NOMO-1 (cell line): ENCODE data around the gene CARNS1.
"Not testable (repeated sequence)": the region's sequence is repeated elsewhere in the genome, so short reads cannot be mapped to it uniquely, and the experiment has no call there.

Experiments
- DNase-seq, 2 experiments: peaks; one replicate each; lab custom pipeline; 2025; ENCODE audit not compliant: unreplicated experiment in 2 of 2; lab: John Stamatoyannopoulos, UW

CARNS1 gene

GRCh38 chr11:67395555-67396258 is 19.8 kb upstream of the CARNS1 start:
- no peak for DNase-seq

GRCh38 chr11:67396259-67396581 is 19.3 kb upstream of the CARNS1 start:
- no peak for DNase-seq

GRCh38 chr11:67396587-67397389 is 18.7 kb upstream of the CARNS1 start:
- no peak for DNase-seq

GRCh38 chr11:67397536-67397935 is 17.9 kb upstream of the CARNS1 start:
- no peak for DNase-seq

GRCh38 chr11:67397986-67398660 is 17.4 kb upstream of the CARNS1 start:
- DNase-seq, result no peak

- DNase-seq, result no peak
These were observed 16.6 kb upstream of the CARNS1 start for GRCh38 chr11:67398661-67399563.

GRCh38 chr11:67400251-67400941 is 15.1 kb upstream of the CARNS1 start:
- peak in 1 of 2 experiments; percentile 32 for DNase-seq

- DNase-seq, result no peak
These were observed 14.5 kb upstream of the CARNS1 start for GRCh38 chr11:67400942-67401494.

GRCh38 chr11:67401495-67402191 is 13.8 kb upstream of the CARNS1 start, which contains the start of gene PPP1CA:
TSS of gene PPP1CA (minus strand) at chr11:67401858. CDS start at chr11:67401782, 76 bp downstream.
- peak; percentile 89 to 92 for DNase-seq

- DNase-seq, result peak; percentile 27 to 42
These were observed 13.2 kb upstream of the CARNS1 start for GRCh38 chr11:67402192-67402839.

- not testable (repeated sequence) for DNase-seq
These were observed 12.4 kb upstream of the CARNS1 start for GRCh38 chr11:67403085-67403484.

- DNase-seq, result no peak
These were observed 10.8 kb upstream of the CARNS1 start for GRCh38 chr11:67404515-67405195.

- no peak for DNase-seq
These were observed 10.3 kb upstream of the CARNS1 start for GRCh38 chr11:67405196-67405567.

- no peak for DNase-seq
These were observed 9.7 kb upstream of the CARNS1 start for GRCh38 chr11:67405688-67406339.

GRCh38 chr11:67406420-67406968 is 9.0 kb upstream of the CARNS1 start:
- DNase-seq, result no peak

- no peak for DNase-seq
These were observed 8.3 kb upstream of the CARNS1 start for GRCh38 chr11:67406969-67407687.
